HG03460 (cell line): ENCODE data around the gene BEND6.
"Not testable (repeated sequence)": the region's sequence is repeated elsewhere in the genome, so short reads cannot be mapped to it uniquely, and the experiment has no call there.

Experiments
- ATAC-seq: cut with Tn5 transposase; IDR thresholded peaks from one replicate; pipeline ENCODE4 v1.9.1; 2021; ENCODE audit not compliant: unreplicated experiment

BEND6 gene

GRCh38 chr6:56977192-56977591 is 22.3 kb downstream of the BEND6 start:
- ATAC-seq = no peak

GRCh38 chr6:56978530-56978929 is 23.6 kb downstream of the BEND6 start:
- no peak for ATAC-seq

- no peak for ATAC-seq
These were observed 29.5 kb downstream of the BEND6 start for GRCh38 chr6:56984361-56984760.

GRCh38 chr6:56984884-56985283 is 30.0 kb downstream of the BEND6 start:
- no peak for ATAC-seq

- ATAC-seq = no peak
These were observed 31.7 kb downstream of the BEND6 start for GRCh38 chr6:56986611-56987010.

GRCh38 chr6:56988145-56988544 is 33.2 kb downstream of the BEND6 start:
- ATAC-seq = no peak

- ATAC-seq = no peak
These were observed 37.1 kb downstream of the BEND6 start for GRCh38 chr6:56992036-56992435.

GRCh38 chr6:56992703-56993102 is 37.8 kb downstream of the BEND6 start:
- no peak for ATAC-seq

- ATAC-seq = no peak
These were observed 40.5 kb downstream of the BEND6 start for GRCh38 chr6:56995347-56995902.

- no peak for ATAC-seq
These were observed 41.5 kb downstream of the BEND6 start for GRCh38 chr6:56996401-56996800.

GRCh38 chr6:56999049-56999448 is 44.1 kb downstream of the BEND6 start:
- no peak for ATAC-seq

- not testable (repeated sequence) for ATAC-seq
These were observed 44.8 kb downstream of the BEND6 start for GRCh38 chr6:56999748-57000147.

GRCh38 chr6:57002197-57002596 is 47.3 kb downstream of the BEND6 start:
- ATAC-seq = no peak

GRCh38 chr6:57004292-57004691 is 49.4 kb downstream of the BEND6 start:
- no peak for ATAC-seq

- ATAC-seq = no peak
These were observed 51.2 kb downstream of the BEND6 start for GRCh38 chr6:57006101-57006500.

- ATAC-seq = not testable (repeated sequence)
These were observed 53.2 kb downstream of the BEND6 start for GRCh38 chr6:57008069-57008468.

GRCh38 chr6:57013521-57013926 is 58.6 kb downstream of the BEND6 start:
- no peak for ATAC-seq

GRCh38 chr6:57017069-57017468 is 62.2 kb downstream of the BEND6 start:
- no peak for ATAC-seq

GRCh38 chr6:57017841-57018240 is 62.9 kb downstream of the BEND6 start:
- no peak for ATAC-seq

GRCh38 chr6:57019434-57019833 is 64.5 kb downstream of the BEND6 start:
- no peak for ATAC-seq

GRCh38 chr6:57021086-57021720 is 66.3 kb downstream of the BEND6 start:
- ATAC-seq = peak; percentile 81

GRCh38 chr6:57024321-57024720 is 69.4 kb downstream of the BEND6 start:
- no peak for ATAC-seq

GRCh38 chr6:57024775-57025174 is 69.9 kb downstream of the BEND6 start:
- no peak for ATAC-seq
